GM10847 (cell line): ENCODE measurements around the gene KRTCAP2.

ENCODE experiments used
- POLR2A ChIP-seq: IDR thresholded peaks from 2 replicates; pipeline ENCODE4 v1.6.1; 2011; ENCODE audit not compliant: insufficient read length; ENCODE audit errors: extremely low read depth

Gene KRTCAP2

GRCh38 chr1:155172732-155173477, at the start of gene KRTCAP2:
Gene KRTCAP2 (minus strand): TSS chr1:155173304. CDS start chr1:155173224, 80 bp downstream.
- TF ChIP-seq POLR2A = peak; percentile 82

- TF ChIP-seq POLR2A = no peak
Observed at GRCh38 chr1:155219592-155220031, 46.5 kb upstream of the KRTCAP2 start.

- no peak for TF ChIP-seq POLR2A
Observed at GRCh38 chr1:155218854-155219591, 45.9 kb upstream of the KRTCAP2 start.

DNA sequence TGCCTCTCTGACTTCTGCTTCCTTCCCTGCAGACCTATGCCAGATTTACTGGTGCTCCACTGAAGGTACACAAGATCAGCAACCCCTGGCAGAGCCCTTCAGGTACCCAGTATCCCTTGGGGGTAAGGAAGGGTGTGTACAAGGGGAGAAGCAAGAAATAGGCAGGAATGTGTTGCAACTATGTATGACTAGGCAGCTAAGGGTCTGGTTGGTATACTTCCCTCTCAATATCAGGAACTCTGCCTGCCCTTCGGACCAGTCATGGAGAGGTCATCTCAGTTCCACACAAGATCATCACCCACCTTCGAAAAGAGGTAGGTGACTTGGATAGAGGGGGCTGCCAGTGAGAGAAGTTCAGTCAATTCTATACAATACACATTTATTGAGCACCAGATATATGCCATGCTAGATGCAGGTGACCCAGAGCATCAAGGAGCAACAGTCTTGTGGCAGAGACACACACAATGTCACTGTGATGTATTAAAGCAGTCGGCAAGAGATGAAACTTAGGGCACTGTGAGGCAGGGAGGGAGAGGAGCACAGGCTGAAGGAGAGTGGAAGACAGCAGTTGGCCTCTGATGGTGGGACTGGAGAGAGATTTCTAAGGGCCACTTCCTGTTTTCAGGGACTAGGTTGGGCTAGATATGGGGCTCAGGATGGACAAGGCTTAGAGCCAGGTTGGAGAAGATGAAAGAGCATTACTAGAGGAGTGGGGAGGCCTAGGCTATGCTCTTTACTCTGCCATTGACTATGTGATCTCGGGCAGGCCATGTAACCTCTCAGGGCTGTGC, 37.4 kb upstream of the KRTCAP2 start:
- TF ChIP-seq POLR2A = no peak

DNA sequence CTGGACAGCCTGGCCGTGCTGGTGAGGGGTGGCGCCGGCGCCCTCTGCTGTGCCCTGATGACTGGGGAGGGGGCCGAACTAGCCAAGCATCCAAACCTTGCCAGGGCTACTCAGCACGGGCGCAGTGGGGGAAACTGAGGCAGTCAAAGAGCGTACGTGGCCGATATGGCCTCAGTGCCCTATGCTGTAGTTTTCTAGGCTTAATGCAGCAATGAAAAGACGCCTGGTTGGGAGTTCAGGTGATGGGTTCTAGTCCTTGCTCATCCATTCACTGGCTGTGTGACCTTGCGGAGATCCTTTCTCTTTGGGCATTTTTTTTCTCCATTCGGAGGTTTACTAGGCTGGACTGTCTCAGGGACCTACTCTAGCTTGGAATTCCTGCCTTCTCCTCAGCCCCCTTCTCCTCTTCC, 36.2 kb upstream of the KRTCAP2 start:
- TF ChIP-seq POLR2A = no peak

DNA sequence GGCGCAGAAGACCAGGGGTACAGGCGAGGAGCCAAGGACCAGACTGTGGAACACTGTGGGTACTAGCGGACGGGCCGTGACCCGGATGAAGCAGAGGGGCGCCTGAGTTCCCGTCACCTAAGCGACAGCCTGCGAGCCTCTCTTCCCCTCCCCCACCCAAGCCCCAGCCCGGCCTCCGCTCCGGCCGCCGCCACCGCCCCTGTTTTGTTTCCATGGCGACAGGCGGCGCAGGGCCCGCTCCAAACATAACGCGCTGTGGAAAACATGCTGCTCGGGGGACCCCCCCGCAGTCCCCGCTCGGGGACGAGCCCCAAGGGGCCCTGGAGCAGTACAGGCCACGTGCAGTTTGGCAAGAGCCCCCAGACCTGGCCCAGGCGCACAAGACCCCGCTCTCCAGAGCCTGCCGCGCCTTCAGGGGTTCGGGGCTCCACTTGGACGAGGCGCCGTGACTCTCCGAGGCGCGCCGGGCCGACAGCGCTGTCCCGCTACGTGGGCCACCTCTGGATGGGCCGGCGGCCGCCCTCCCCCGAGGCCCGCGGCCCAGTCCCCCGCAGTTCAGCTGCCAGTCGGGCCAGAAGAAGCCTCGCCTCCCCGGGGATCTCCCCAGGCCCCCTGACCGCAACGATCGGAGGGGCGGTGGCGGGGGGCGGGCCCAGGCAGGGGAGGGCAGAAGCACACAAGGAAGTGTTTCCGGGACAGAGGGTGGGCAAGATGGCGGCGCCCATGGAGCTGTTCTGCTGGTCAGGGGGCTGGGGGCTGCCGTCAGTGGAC, 35.6 kb upstream of the KRTCAP2 start, which contains the start of gene MTX1:
TSS of gene MTX1 (plus strand) at position 155 of the 771 bp plus-strand sequence. CDS start at position 265, 110 bp downstream.
- peak; percentile 71 for TF ChIP-seq POLR2A

GRCh38 chr1:155207806-155208540, 34.9 kb upstream of the KRTCAP2 start, which contains the start of gene THBS3:
Gene THBS3 (minus strand): TSS chr1:155207897. CDS start chr1:155207876, 21 bp downstream.
- no peak for TF ChIP-seq POLR2A

DNA sequence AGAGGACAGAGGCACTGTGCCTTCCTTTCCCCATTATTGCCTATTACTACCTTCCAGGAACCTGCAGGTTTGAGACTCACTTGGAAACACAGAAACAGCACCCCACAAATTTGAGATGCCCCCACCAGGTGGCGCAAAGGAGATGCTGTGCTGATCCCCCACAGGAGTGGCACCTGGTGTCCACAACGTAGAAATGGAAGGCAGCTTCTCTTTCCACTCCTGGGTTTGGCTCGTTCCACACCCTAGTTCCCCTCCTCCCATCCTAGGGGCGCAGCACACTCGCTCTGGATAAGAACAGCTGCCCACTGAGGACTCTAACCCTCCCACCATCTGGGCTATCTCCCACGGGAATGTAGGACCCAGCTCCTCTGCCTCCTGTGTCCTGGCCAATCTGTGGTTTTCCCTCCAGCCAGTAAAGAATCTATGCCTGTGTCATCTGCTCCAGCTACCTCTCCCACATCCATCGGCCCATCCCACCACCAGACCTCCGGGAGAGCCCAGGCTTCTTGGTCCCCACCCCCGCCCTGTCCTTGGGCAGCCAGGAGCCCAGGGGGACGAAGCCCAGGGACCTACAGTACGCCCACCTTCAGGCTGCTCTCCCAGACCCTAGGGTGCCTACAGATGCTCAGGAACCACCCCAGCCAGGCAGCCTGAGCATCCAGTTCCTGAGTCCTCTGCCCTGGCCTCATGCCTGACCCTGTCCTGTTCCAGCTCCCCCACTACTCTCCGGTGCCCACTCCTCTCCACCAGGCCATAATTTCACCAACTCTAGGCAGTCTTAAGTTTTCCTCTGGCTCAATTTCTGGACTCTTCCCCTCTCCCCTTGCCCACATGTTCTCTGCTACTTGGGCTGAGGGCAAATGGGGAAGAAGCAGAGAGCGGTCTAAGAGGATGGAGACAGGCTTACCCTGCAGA, 34.0 kb upstream of the KRTCAP2 start:
- TF ChIP-seq POLR2A = no peak

- TF ChIP-seq POLR2A = no peak
Observed at GRCh38 chr1:155205969-155206593, 33.0 kb upstream of the KRTCAP2 start.

GRCh38 chr1:155205035-155205434, 31.9 kb upstream of the KRTCAP2 start:
- no peak for TF ChIP-seq POLR2A

- TF ChIP-seq POLR2A = no peak
Observed at GRCh38 chr1:155202731-155203515, 29.8 kb upstream of the KRTCAP2 start.

GRCh38 chr1:155202198-155202597, 29.1 kb upstream of the KRTCAP2 start:
- TF ChIP-seq POLR2A = no peak
